ENCODE data around the gene STAT4.

STAT4 gene

GRCh38 chr2:191177751-191178736 lies 27.2 kb upstream of the STAT4 start:
- Histone ChIP-seq H3K4me2 (ENCODE audit: low read depth, low read length) (no peak overlapping the region), H2AFZ (ENCODE audit: low read length) (no peak overlapping the region), H3K27me3 (replicated peaks; ENCODE audit: insufficient read depth, low read length) (no peaks in the 10 kb centered on the region), H3K4me1 (ENCODE audit: low read length) (peaks cover 12% of the 10 kb centered on the region), H3K36me3 (replicated peaks; ENCODE audit: insufficient read depth, low read length) (no peaks in the 10 kb centered on the region), H3K9ac (ENCODE audit: low read length) (no peak overlapping the region), H3K9me2 (replicated peaks; ENCODE audit: insufficient read depth, low read length) (no peaks in the 10 kb centered on the region), H3K79me2 (ENCODE audit: low read length) (no peaks in the 10 kb centered on the region), H4K20me1 (ENCODE audit: insufficient read depth, low read length) (no peaks in the 10 kb centered on the region), H3K9me3 (replicated peaks; ENCODE audit: insufficient read depth, low read length) (no peaks in the 10 kb centered on the region), H3F3A (ENCODE audit: insufficient read depth, low read length) (no peaks in the 10 kb centered on the region), H3K4me3 (ENCODE audit: low read length) (no peak overlapping the region), H3K27ac (ENCODE audit: low read length) (no peak overlapping the region)
- DNase-seq = no peak
- TF ChIP-seq EZH2 (optimal IDR thresholded peaks at IDR 0.05; ENCODE audit: low read depth, low read length) (no peak), EZH2phosphoT487 (IDR thresholded peaks at IDR 0.05; ENCODE audit: low read length) (no peak)
- TF ChIP-seq, protein P1, sequence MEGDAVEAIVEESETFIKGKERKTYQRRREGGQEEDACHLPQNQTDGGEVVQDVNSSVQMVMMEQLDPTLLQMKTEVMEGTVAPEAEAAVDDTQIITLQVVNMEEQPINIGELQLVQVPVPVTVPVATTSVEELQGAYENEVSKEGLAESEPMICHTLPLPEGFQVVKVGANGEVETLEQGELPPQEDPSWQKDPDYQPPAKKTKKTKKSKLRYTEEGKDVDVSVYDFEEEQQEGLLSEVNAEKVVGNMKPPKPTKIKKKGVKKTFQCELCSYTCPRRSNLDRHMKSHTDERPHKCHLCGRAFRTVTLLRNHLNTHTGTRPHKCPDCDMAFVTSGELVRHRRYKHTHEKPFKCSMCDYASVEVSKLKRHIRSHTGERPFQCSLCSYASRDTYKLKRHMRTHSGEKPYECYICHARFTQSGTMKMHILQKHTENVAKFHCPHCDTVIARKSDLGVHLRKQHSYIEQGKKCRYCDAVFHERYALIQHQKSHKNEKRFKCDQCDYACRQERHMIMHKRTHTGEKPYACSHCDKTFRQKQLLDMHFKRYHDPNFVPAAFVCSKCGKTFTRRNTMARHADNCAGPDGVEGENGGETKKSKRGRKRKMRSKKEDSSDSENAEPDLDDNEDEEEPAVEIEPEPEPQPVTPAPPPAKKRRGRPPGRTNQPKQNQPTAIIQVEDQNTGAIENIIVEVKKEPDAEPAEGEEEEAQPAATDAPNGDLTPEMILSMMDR (IDR thresholded peaks at IDR 0.05; ENCODE audit: low read length) = no peak

DNA sequence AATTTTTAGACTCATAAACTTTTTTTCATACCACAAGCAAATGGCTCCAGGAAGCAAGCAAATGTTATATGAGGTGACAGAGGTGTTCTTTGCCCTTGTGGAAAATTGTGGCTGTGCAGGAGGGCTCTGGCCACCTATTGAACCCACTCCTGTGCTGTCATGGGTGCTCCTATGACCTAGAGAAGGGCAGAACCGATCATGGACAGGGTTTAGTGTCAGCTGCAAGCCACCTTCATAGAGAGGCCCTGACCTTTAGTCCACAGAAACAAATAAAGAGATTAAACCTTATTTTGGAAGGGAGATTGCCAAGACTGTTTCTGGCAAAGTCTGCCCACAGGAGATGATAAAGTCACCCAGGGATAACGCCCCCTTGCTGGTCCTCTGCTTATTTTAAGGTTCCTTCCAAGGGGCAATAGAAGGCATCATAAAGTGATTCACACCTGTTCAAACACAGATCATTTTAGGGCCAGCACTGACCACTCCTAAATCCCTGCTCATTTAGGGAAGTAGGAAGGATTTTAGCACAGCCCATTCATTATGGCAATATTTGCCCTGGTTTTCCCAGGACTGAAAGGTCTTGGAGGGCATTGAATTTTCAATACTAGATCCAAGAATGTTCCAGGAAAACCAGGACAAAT lies 26.1 kb upstream of the STAT4 start:
- no peaks in the 10 kb centered on the region for H3K9me2 ChIP-seq (replicated peaks; ENCODE audit: insufficient read depth, low read length)
- no peak for DNase-seq
- no peaks in the 10 kb centered on the region for H3F3A ChIP-seq (ENCODE audit: insufficient read depth, low read length)
- H3K27ac ChIP-seq (ENCODE audit: low read length) = no peak overlapping the region
- peak overlapping the region; percentile 42; the same call in 1 of the 2 replicates for H3K4me2 ChIP-seq (ENCODE audit: low read depth, low read length)
- no peaks in the 10 kb centered on the region for H3K9me3 ChIP-seq (replicated peaks; ENCODE audit: insufficient read depth, low read length)
- TF ChIP-seq, protein P1 (IDR thresholded peaks at IDR 0.05; ENCODE audit: low read length) = no peak
- TF ChIP-seq EZH2phosphoT487 (IDR thresholded peaks at IDR 0.05; ENCODE audit: low read length) (no peak), EZH2 (optimal IDR thresholded peaks at IDR 0.05; ENCODE audit: low read depth, low read length) (no peak)
- H3K36me3 ChIP-seq (replicated peaks; ENCODE audit: insufficient read depth, low read length) = no peaks in the 10 kb centered on the region
- H4K20me1 ChIP-seq (ENCODE audit: insufficient read depth, low read length) = no peaks in the 10 kb centered on the region
- H3K4me3 ChIP-seq (ENCODE audit: low read length) = no peak overlapping the region; the same call in 1 of the 2 replicates
- H3K27me3 ChIP-seq (replicated peaks; ENCODE audit: insufficient read depth, low read length) = no peaks in the 10 kb centered on the region
- H2AFZ ChIP-seq (ENCODE audit: low read length) = peak overlapping the region; percentile 28; the same call in 1 of the 2 replicates
- peaks cover 12% of the 10 kb centered on the region for H3K4me1 ChIP-seq (ENCODE audit: low read length)
- no peak overlapping the region for H3K9ac ChIP-seq (ENCODE audit: low read length)
- H3K79me2 ChIP-seq (ENCODE audit: low read length) = no peaks in the 10 kb centered on the region

- no peaks in the 10 kb centered on the region for H3F3A ChIP-seq (ENCODE audit: insufficient read depth, low read length)
- H3K27me3 ChIP-seq (replicated peaks; ENCODE audit: insufficient read depth, low read length) = no peaks in the 10 kb centered on the region
- no peaks in the 10 kb centered on the region for H3K9me3 ChIP-seq (replicated peaks; ENCODE audit: insufficient read depth, low read length)
- H3K4me3 ChIP-seq (ENCODE audit: low read length) = peak overlapping the region; percentile 14; the same call in 1 of the 2 replicates
- H3K4me2 ChIP-seq (ENCODE audit: low read depth, low read length) = peak overlapping the region; percentile 42; the same call in 1 of the 2 replicates
- H3K9ac ChIP-seq (ENCODE audit: low read length) = no peak overlapping the region
- H3K4me1 ChIP-seq (ENCODE audit: low read length) = peaks cover 12% of the 10 kb centered on the region
- no peaks in the 10 kb centered on the region for H3K79me2 ChIP-seq (ENCODE audit: low read length)
- TF ChIP-seq, protein P1 (IDR thresholded peaks at IDR 0.05; ENCODE audit: low read length) = no peak
- no peak for TF ChIP-seq EZH2phosphoT487 (IDR thresholded peaks at IDR 0.05; ENCODE audit: low read length)
- TF ChIP-seq EZH2 (optimal IDR thresholded peaks at IDR 0.05; ENCODE audit: low read depth, low read length) = no peak
- H4K20me1 ChIP-seq (ENCODE audit: insufficient read depth, low read length) = no peaks in the 10 kb centered on the region
- no peaks in the 10 kb centered on the region for H3K9me2 ChIP-seq (replicated peaks; ENCODE audit: insufficient read depth, low read length)
- no peak for DNase-seq
- H3K36me3 ChIP-seq (replicated peaks; ENCODE audit: insufficient read depth, low read length) = no peaks in the 10 kb centered on the region
- H2AFZ ChIP-seq (ENCODE audit: low read length) = 0 out of 2 replicates have a peak overlapping the region, but pooled peaks have one; percentile 1
- no peak overlapping the region for H3K27ac ChIP-seq (ENCODE audit: low read length)
These were observed 25.5 kb upstream of the STAT4 start for GRCh38 chr2:191176305-191176704.

Data from MM.1S (cell line).